HL-60/S4 treated with retinoic acid at 250 ng/mL for 4 days and 3 days (cell line): Measurements from ENCODE around the gene PRAMEF5.
"Not testable (repeated sequence)": the region's sequence is repeated elsewhere in the genome, so short reads cannot be mapped to it uniquely, and the experiment has no call there.

Experiments used
- in situ Hi-C: fragments of 300-500 bp; cut with MboI; formaldehyde crosslinking; loops from 2 replicates; pipeline ENCODE4 v1.7.0; 2022; ENCODE audit warnings: low sequenced_read_pairs

PRAMEF5 gene

GRCh38 chr1:13253898-13254297 is at the start of gene PRAMEF5:
TSS of gene PRAMEF5 (plus strand) at chr1:13254198. CDS start at chr1:13259269, 5,071 bp downstream.
- in situ Hi-C loops = not testable (repeated sequence)

GRCh38 chr1:13208712-13209111 is 45.3 kb upstream of the PRAMEF5 start:
- in situ Hi-C loops = not testable (repeated sequence)

GRCh38 chr1:13216619-13217018 is 37.4 kb upstream of the PRAMEF5 start:
- in situ Hi-C loops = not testable (repeated sequence)

- in situ Hi-C loops = not testable (repeated sequence)
Measured at GRCh38 chr1:13219203-13219602, 34.8 kb upstream of the PRAMEF5 start.

GRCh38 chr1:13222788-13223187 is 31.2 kb upstream of the PRAMEF5 start:
- in situ Hi-C loops = not testable (repeated sequence)

GRCh38 chr1:13224480-13225060 is 29.4 kb upstream of the PRAMEF5 start:
- in situ Hi-C loops = no loop called here

GRCh38 chr1:13225675-13226204 is 28.3 kb upstream of the PRAMEF5 start, which contains the start of gene PRAMEF18:
TSS of gene PRAMEF18 (minus strand) at chr1:13226154. CDS start at chr1:13226106, 48 bp downstream.
- in situ Hi-C loops = not testable (repeated sequence)

- in situ Hi-C loops = not testable (repeated sequence)
Measured at GRCh38 chr1:13227271-13228055, 26.5 kb upstream of the PRAMEF5 start.

- in situ Hi-C loops = no loop called here
Measured at GRCh38 chr1:13228343-13228781, 25.6 kb upstream of the PRAMEF5 start.

- in situ Hi-C loops = not testable (repeated sequence)
Measured at GRCh38 chr1:13230096-13230495, 23.9 kb upstream of the PRAMEF5 start.

GRCh38 chr1:13230601-13231000 is 23.4 kb upstream of the PRAMEF5 start:
- in situ Hi-C loops = not testable (repeated sequence)

- in situ Hi-C loops = not testable (repeated sequence)
Measured at GRCh38 chr1:13231061-13231750, 22.8 kb upstream of the PRAMEF5 start.

- in situ Hi-C loops = not testable (repeated sequence)
Measured at GRCh38 chr1:13232056-13232455, 21.9 kb upstream of the PRAMEF5 start.

GRCh38 chr1:13234057-13234456 is 19.9 kb upstream of the PRAMEF5 start:
- in situ Hi-C loops = not testable (repeated sequence)

- in situ Hi-C loops = not testable (repeated sequence)
Measured at GRCh38 chr1:13237572-13237971, 16.4 kb upstream of the PRAMEF5 start.

- in situ Hi-C loops = not testable (repeated sequence)
Measured at GRCh38 chr1:13239633-13240032, 14.4 kb upstream of the PRAMEF5 start.

- in situ Hi-C loops = not testable (repeated sequence)
Measured at GRCh38 chr1:13243536-13244263, 10.3 kb upstream of the PRAMEF5 start.

- in situ Hi-C loops = not testable (repeated sequence)
Measured at GRCh38 chr1:13245841-13246553, 8.0 kb upstream of the PRAMEF5 start.

GRCh38 chr1:13246554-13246871 is 7.5 kb upstream of the PRAMEF5 start:
- in situ Hi-C loops = not testable (repeated sequence)

- in situ Hi-C loops = not testable (repeated sequence)
Measured at GRCh38 chr1:13247122-13247521, 6.9 kb upstream of the PRAMEF5 start.
